HPDE6-E6E7 (cell line): ENCODE results near the gene MORN1.
"Not testable (repeated sequence)": the region's sequence is repeated elsewhere in the genome, so short reads cannot be mapped to it uniquely, and the experiment has no call there.

Experiments used
- DNase-seq: peaks from one replicate; pipeline ENCODE4 v3.0.0; 2011; ENCODE audit warnings: missing footprints; ENCODE audit errors: extremely low spot score

Gene MORN1

GRCh38 chr1:2307064-2307605, 84.2 kb downstream of the MORN1 start:
- no peak for DNase-seq

GRCh38 chr1:2306151-2306978, 85.0 kb downstream of the MORN1 start:
- DNase-seq = no peak

DNA sequence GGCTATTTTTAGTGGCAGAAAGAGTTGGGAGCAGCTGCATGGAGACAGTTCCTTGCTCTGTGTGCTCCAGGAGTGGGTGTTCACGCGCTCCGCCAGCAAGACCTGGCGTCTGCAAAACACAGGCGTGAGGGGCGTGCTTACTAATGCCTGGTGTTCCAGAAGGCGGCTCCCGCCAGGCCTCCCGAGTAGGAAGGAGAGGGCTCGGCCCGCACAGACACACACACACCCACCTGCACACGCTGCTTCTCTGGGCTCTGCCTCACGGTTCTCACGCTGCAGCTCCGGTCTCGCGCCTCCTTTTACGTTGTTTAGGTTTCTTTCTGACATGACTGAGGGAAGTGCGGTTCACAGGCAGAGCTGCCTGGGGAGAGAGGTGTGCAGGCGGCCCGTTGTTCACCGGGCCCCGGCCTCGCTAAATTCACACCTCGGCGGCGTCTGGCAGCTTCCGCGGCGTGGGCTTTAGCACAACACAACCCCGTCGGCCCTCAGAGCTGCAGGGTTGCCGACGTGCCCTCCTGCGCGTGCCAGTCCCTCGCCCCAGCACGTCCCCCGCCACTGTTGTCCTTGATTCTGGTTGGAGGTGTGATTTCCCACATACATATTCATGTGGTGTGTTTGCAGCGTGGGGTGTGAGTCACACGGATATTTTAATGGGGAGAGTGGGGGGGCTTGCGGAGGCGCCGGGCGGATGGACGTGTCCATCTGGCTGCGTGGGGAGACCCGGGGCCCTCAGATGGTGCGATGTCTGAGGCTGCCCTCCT, 86.3 kb downstream of the MORN1 start:
- DNase-seq = no peak

- DNase-seq = no peak
Observed at GRCh38 chr1:2304282-2304681, 87.1 kb downstream of the MORN1 start.

DNA sequence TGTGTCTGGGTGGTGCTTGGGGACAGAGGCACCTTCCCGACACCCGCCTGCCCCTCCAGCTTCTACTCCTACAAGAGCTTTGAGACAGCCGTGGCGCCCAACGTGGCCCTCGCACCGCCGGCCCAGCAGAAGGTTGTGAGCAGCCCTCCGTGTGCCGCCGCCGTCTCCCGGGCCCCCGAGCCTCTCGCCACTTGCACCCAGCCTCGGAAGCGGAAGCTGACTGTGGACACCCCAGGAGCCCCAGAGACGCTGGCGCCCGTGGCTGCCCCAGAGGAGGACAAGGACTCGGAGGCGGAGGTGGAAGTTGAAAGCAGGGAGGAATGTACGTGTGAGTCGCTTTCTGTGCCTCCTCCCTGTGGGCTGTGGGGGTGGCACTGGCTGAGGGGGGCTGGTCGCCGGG, 87.6 kb downstream of the MORN1 start:
- DNase-seq = no peak

- no peak for DNase-seq
Observed at GRCh38 chr1:2303016-2303775, 88.2 kb downstream of the MORN1 start.

DNA sequence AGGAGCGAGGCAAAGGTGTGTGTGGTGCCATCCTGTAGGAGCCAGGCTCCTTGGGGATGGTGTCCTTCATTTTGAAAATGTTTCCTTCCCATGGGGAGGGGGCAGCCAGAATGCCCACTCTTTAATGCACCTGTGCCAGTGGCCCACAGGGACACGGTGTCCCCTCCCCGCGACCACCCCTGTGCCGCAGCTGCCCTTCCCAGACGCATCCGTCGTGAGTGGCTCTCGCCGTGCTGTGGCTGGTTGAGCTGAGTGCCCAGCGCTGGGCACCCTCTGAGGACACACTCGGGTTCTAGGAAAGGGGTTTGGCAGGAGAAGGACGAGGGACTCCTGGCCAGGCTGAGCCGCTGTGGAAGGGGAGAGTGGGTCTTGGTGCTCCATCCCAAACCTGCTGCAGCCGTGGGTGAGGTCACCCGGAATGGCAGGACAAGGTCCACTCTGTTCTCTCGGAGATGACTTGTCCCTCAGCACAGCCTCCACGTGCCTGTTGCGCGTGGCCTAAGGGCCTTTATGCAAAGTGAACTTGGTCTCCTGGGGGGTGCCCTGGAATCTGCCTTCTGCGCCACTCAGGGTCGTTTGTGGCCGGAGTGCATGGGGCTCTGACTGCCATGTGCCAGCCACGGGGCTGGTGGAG, 88.9 kb downstream of the MORN1 start:
- DNase-seq = no peak

DNA sequence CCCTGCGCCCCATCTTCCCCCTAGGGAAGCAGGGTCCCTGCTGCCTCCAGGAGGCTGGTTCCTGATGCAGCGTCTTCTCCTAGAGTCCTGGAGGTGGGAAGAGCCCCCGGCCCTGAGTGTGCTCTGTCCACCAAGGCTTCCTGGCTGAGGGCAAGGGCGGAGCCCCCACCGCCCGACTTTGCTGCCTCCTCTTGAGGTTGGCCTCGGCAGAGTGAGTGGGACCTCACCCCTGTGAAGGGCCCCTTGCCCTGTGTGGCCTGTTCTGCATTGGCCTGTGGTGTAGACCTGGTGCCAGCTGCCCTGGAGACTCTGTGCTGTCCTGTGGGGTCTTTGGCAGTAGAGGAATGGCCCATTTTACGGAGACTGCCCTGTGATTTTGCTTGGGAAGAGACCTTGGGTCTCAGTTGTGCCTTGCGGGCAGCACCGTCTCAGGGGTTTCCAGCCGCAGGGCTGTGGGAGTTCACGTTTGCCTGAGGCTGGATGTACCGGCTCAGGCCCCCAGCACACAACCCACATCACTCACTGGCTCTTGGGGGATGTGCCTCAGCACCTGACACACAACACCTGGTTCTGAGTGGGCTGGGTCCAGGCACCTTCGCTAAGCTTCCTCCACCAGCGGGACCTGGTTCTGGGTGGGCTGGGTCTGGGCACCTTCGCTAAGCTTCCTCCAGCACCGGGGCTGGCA, 89.6 kb downstream of the MORN1 start:
- no peak for DNase-seq

- DNase-seq = no peak
Observed at GRCh38 chr1:2300851-2301606, 90.3 kb downstream of the MORN1 start.

GRCh38 chr1:2300004-2300771, 91.2 kb downstream of the MORN1 start:
- no peak for DNase-seq

GRCh38 chr1:2299131-2299627, 92.2 kb downstream of the MORN1 start:
- DNase-seq = no peak

DNA sequence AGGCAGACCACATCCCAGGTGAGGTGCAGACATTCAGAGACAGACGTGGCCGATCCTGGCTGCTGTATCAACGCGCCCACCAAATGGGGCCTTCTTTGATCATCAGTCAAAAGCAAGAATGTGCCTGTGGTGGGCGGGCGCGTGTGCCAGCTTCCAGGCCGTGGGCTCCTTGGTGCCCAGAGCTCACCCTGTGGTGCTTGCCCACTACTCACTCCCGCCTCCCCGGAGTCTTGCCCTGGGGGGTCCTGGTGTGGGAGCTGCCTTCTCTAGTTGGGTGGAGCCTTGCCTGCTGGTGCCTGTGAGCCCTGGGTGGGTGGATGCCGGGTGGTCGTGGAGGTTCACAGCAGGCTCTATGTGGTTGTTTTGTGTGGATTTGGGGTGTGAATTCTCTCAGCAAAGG, 92.7 kb downstream of the MORN1 start:
- DNase-seq = no peak

- no peak for DNase-seq
Observed at GRCh38 chr1:2297246-2298011, 93.9 kb downstream of the MORN1 start.

- DNase-seq = no peak
Observed at GRCh38 chr1:2296614-2297013, 94.7 kb downstream of the MORN1 start.

- not testable (repeated sequence) for DNase-seq
Observed at GRCh38 chr1:2296211-2296610, 95.1 kb downstream of the MORN1 start.

GRCh38 chr1:2295526-2295925, 95.8 kb downstream of the MORN1 start:
- DNase-seq = no peak

- DNase-seq = no peak
Observed at GRCh38 chr1:2294725-2295078, 96.7 kb downstream of the MORN1 start.

DNA sequence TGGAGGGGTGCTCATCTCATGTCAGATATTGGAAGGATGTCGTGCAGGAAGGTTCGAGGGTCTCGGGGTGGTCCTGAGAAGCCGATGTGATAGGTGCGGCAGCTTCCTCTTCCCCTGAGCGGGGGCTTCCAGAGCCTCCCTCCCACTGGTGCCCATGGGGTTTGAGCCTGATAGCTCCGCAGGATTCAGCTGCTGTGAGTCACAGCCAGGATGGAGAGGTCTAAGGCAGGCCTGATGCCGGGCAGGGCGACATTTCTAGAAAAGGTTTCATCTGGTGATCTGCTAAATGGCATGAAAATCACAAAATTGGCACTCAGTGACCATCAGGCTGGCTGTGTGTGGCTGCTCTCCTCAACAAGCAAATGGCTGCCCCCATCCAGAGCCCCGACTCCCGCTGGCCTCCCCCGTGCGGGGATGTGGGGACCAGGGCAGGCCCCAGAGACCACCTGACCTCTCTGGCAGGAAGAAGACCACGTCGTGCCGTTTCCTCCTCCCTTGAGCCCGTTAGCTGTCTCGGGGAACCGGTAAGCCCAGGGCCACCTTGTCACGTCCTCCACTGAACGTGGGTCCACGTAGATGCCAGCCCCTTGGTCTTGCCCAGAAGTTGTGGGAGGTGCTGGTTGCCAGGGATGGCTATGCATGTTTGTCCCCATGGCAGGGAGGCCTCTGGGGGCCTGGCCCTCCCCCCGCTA, 97.2 kb downstream of the MORN1 start:
- DNase-seq = no peak
